HG03565 (cell line): ENCODE data around the gene PPM1E.
"Not testable (repeated sequence)": the region's sequence is repeated elsewhere in the genome, so short reads cannot be mapped to it uniquely, and the experiment has no call there.

Experiments
- ATAC-seq: cut with Tn5 transposase; IDR thresholded peaks from one replicate; pipeline ENCODE4 v1.9.1; 2021; ENCODE audit warnings: mild to moderate bottlenecking, moderate library complexity; ENCODE audit not compliant: unreplicated experiment

The PPM1E gene

DNA sequence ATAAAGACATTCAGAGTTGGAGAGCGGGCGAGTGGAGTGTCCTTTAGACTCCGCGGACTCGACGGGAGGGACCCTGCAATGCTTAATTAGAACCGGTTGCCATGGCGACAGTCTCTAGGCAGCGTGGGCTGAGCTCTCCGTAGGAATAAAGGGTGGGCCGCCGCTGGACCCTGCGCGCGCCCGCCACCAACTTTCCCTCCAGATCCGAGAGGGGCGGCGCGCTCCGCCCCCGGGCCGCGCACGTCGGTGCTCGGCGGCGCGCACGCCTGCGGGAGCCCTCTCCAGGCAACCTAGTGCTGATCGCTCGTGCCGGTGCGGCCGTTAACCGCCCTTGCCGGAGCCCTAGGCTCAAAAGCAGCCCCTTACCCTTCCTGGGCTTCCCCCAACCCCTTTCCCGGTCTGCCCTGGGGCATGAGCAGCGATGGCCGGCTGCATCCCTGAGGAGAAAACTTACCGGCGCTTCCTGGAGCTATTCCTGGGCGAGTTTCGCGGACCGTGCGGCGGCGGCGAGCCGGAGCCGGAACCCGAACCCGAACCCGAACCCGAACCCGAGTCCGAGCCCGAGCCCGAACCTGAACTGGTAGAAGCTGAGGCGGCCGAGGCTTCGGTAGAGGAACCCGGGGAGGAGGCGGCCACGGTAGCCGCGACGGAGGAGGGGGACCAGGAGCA is at the start of gene PPM1E:
Gene PPM1E (plus strand): TSS at position 278 of the 669 bp plus-strand sequence.
- ATAC-seq, result no peak

DNA sequence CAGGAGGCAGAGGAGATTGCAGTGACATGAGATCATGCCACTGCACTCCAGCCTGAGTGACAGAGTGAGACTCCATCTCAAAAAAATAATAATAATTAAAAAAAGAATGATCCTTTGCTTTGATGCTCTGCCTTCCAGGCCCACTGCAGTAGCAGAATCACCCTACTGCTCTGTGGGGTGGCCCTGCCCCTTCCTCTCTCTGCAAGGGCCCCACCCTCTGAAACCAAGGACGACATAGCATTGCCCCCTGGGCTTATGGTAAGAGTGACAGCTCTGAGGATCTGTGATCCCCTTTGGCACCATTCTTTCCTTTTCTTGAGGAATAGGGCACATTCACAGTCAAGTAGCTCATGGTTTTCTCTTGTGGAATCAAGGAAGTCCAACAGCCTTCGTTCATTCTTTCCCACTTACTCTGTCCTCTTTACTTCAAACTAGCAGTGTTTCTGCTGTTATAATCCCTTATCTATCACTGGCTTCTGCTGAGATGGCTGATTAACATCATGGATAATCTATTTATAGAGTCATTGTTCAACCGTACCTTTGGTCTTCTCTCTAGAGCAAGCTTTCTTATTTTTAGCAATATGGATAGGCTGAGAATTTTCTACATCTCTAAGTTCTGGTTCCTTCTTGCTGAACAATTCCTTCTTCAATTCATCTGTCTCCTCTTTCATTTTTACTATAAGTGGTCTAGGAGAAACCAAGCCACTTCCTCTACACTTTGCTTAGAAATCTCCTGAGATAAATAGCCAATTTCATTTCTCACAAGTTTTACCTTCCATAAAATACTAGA is 49.1 kb upstream of the PPM1E start:
- ATAC-seq, result no peak

DNA sequence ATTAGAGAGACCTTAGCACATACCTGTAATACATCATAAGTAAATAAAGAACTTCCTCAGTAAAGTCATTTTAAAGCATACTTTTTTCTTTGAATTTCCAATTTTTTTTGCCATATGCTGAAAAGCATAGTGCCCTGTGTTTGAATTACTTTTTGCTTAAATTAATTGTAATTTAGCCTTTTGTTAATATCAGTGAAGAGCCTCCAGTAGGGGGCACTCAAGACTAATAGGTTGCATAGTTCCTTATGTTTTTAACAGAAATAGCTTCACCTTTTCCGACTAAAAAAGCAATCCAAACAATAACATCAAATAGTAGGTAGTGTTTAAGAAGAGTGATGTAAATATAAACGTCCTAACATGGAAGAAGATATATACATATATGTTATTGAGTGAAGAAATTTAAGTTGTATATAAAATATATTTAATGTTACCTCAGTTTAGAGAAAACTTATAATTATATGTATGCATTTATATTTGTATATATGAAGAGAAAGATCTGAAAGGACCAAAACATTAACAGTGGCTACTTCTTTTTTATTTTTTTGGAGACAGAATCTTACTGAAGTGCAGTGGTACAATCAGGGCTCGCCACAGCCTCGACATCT is 44.6 kb upstream of the PPM1E start:
- no peak for ATAC-seq

DNA sequence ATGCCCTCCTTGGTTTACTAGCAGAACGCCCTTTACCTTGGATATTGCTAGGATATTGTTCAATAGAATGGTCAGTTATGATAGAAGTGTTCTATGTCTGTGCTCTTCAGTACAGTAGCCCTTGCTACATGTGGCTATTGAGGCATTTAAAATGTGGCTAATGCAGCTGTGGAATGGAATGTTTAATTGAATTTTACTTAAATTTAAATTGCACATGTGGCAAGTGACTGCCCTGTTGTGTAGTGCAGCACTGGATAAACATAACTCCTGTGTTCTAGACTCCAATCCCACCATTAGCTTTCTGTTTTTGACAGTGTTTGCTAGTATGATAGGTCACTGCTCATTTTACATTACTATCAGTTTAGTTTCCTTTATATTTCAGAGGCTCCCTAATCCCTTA is 33.4 kb upstream of the PPM1E start:
- no peak for ATAC-seq

DNA sequence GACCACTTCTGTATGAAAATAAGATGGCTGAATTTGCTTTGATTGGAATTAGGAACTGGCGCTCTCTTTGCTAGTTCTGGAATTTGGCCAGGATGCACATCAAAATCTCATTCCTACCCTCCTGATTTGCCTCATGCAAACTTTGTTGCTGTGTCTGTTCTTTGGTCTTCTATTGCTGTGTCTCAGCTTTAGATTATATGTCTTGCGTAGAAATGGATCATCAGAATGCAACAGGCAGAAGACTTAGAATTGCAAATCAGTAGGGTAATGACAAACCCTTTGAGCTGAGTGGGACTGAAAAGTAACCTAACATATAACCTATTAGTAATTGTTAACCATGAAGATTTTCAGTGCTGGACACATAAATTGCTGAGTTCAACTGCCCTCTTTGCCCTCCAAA is 33.0 kb upstream of the PPM1E start:
- no peak for ATAC-seq

DNA sequence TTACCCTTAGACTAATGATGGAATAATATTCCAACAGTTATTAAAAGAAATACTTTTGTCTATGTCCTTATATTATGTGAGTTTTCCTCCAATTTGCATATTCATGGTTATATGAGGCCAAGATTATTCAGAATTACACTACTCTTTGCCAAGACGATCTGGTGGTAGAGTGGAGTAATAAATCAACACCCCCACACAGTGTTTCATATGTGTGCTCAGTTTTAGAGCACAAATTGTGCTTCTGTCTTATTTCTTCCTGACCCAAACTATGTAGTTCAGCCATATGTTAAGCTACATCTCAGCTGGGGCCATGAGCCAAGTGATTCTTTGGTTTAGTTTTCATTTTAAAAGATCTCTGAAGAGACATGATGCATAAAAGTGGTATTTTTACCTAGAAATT is 26.9 kb upstream of the PPM1E start:
- ATAC-seq, result no peak

DNA sequence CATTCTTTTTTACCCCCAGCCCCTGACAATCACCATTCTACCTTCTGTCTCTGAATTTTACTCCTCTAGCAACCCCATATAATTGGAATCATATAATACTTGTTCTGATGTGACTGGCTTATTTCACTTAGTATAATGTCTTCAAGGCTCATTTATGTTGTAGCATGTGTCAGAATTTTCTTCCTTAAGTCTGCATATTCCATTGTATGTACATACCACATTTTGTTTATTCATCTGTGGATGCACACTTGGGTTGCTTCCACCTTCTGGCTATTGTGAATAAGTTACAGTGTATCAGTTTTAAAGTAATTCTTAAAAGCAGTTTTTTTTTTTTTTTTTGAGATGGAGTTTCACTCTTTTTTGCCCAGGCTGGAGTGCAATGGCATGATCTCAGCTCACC is 24.7 kb upstream of the PPM1E start:
- ATAC-seq, result no peak

DNA sequence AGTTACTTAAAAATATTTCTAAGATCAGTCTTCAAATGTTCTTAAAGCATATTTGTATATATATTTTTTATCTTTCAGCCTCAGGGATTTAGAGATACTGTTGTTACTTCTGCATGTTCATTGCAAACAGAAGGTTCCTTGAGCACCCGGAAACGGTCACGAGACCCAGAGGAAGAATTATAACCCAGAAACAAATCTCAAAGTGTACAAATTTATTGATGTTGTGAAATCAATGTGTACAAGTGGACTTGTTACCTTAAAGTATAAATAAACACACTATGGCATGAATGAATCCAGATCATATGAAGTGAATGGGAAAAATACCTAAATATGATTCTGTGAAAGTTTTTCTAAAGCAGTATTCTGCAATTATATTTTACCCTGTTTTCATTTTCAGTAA is 21.6 kb upstream of the PPM1E start:
- ATAC-seq, result no peak

DNA sequence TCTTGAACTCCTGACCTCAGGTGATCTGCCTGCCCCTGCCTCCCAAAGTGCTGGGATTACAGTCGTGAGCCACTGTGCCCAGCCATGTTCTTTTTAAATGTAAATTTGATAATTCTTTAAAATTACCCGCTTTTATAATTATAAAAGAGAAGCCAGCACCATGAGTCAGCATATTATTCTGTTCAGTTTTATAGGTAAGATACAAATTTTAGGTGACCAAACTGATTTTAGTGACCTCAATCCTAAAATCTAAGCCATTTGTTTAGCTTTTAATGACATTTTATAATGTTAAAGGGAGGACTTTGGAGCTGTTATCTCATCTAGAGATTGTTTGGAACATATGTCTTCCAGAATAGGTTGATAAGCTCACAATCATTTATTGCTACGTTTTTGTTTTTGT is 20.8 kb upstream of the PPM1E start:
- ATAC-seq, result no peak

DNA sequence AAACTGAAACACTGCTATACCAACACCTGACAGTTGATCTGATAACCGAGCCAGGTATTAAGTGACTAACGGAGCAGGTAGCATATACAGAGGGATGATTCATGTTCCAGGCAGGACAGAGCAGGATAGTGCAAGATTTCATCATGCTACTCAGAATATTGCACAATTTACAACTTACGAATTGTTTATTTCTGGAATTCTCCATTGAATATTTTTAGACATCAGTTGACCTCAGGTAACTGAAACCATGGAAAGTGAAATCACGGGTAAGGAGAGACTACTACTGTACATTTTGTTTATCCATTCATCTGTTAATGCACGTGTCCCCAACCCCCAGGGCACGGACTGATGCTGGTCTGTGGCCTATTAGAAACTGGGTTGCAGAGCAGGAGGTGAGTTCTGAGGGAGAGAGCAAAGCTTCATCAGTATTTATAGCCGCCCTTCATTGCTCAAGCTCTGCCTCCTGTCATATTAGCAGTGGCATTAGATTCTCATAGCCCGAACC is 14.5 kb upstream of the PPM1E start:
- ATAC-seq, result no peak

DNA sequence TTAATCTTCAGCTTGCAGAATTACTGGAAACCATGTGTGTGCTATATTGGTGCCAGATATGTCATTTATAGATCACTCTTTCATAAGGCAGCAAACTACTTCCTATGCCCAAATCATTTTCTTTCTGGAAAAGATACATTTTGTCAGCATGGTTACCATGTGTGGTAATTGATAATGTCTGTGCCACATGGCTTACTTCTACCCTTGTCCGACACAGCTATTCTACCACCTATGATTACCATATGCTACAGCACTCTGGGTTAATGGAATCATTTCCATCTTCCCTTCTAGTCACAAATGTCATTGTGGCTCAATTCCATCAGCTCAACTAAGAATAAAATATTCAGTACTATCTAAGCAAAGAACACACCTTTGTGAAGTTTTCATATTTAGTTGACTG is 8.0 kb upstream of the PPM1E start:
- ATAC-seq, result no peak

DNA sequence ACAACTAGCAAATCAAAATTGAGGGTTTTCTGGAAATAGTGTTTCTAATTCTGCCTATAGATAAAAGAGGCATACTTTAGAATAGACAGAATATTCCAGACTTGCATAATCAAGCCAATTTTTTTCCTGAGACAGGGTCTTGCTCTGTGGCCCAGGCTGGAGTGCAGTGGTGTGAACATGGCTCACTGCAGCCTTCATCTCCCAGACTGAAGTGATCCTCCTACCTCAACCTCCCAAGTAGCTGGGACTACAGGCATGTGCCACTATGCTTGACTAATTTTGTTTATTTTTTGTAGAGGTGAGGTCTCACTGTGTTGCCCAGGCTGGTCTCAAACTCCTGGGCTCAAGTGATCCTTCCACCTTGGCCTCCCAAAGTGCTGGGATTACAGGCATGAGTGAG is 6.0 kb upstream of the PPM1E start:
- not testable (repeated sequence) for ATAC-seq

DNA sequence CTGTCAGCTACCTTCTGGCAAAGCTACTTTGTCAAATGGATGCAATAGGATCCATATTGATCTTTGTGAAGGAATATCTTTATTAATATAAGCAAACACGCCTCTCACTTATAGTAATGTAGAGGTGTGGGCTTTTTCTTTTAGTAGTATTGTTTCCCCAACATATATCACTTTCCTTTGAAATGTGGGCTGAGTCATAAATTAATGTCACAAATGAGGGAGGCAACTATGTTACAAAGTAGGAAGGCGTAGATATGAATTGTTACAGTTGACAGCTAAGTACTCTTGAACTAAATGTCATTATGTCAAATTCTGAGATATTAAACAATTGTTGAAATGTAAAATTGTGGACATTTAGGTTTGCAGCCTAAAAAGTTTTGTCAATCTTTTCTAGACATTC is 2.6 kb upstream of the PPM1E start:
- ATAC-seq, result no peak

DNA sequence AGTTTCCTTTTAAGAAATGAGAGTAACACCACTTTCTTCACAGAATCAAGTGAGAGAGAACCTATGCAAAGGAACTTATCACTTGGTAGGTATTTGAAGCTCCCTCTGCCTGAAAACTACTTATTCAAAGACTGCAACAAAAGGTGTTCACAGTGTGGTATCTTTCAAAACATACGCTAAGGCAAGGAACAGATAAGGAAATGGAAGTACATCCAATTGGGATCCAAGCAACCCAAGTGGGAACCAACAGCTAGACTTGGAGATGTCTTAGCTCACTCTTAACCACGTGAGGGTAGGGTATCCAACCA is 431 bp upstream of the PPM1E start:
- no peak for ATAC-seq

DNA sequence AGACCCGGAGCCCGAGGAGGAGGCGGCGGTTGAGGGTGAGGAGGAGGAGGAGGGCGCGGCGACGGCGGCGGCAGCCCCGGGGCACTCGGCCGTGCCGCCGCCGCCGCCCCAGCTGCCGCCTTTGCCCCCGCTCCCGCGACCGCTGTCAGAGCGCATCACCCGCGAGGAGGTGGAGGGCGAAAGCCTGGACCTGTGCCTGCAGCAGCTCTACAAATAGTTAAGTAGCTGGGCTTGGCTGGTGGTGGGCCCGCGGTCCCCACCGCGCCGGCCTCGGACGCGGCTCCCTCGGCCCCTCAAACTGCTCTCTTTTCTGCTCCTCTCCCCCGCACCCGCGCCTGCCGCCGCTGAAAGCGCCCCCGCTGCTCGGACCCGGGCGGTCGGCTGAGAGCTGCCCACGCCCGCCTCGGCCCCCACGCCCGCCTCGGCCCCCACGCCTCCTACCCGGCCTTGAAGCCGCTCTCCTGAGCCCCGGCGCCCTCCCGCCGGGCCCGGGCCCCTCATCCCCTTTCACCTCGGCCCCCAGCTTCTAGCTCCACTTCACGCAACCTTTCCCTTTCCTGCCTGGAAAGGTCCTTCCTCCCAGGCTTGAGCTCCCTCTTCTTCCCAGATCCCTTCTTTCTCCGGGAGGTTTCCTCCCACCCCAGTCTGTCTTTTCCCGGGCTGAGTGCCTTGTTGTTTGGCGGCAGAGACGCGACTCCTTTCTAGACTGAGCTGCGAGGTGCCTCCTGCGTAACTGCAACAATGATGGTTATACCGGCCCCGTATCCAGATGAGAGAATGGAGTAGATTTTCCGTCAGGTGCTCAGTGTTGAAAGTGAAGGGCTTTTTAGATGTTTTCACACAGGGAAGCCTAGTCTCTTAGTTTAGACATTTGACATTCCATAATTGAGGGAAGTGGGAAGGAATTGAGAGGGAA is 850 bp downstream of the PPM1E start:
- no peak for ATAC-seq

DNA sequence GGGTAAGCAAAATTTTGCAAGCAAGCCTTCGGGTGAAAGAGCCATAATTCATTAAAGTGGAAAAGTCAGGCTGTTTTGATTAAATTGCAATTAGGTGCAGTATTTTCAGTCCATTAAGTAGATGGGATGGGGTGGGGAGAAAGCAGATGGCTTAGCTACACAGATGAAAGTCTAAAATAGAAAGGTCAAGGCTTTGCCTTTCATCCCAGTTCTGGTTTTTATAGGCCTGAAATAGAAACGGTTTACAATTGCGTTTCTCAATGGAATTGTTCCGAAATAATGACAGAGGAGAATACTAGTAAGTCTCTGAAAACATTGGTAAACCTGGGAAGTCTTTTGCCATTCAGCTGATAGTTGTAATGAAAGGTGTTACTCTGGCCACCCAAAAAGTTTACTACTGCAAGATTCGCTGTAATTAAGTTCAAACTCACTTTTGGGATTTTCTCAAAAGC is 1.5 kb downstream of the PPM1E start:
- ATAC-seq, result no peak

DNA sequence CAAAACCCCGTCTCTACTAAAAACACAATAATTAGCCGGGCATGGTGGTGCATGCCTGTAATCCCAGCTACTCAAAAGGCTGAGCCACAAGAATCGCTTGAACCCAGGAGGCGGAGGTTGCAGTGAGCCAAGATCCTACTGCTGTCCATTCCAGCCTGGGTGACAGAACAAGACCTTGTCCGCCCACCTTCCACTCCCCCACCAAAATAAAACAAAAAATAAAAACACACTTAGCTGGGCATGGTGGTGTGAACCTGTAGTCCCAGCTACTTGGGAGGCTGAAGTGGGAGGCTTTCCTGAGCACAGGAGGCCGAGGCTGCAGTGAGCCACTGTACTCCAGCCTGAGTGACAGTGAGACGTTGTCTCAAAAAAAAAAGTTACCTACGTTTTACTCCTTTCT is 3.2 kb downstream of the PPM1E start:
- ATAC-seq, result no peak

DNA sequence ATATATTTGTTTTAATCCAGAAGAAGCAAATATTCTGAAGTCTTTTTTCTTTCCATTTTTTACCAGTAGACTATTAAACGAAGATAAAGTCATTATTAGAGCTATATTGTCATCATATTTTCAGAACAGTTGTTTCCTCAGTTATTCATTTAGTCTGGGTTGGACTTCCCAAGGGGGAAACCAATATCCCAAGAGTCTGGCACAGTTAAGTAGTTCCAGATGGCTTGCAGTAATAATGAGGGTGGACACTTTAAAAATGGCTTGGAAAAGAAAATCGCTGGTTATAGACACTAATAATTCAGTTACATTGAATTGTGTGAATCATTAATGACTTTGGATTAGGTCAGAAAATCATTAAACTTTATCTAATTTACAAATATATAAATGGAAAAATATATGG is 3.9 kb downstream of the PPM1E start:
- ATAC-seq, result no peak

DNA sequence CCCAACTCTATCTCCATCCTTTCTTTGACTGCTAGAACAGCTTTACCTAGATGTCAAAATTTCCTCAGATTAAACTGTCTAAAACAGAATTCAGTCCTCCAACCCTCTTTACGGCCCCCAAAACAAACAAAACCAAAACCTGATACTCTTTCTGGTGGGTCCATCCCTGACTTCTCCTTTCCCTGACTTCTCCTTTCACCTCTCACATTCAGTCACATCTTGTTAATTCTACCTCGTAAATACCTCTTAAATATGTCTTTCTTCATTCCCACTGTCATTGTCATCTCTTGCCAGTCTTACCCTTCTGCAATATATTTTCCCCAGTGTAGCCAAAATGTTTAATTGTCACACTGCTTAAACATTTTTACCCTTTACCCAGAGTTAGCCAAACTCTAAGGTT is 4.6 kb downstream of the PPM1E start:
- ATAC-seq, result no peak

DNA sequence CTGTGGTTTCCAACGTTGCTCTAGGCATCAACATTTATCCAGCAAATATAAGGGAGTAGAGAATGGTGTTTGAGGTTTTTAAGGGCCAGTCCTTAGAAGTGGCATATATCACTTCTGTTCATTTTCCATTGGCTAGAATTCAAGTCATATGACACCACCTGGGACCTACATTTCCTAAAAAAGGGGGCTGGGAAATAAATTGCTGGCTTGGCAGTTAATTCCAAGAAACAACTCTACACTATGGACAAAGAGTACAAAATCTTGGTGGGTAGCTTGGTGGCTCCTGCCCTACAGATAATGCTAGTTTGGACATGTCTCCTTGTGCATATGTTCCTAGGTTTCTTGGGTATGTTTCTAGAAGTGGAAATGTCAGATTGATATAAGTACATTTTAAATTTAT is 7.6 kb downstream of the PPM1E start:
- no peak for ATAC-seq

DNA sequence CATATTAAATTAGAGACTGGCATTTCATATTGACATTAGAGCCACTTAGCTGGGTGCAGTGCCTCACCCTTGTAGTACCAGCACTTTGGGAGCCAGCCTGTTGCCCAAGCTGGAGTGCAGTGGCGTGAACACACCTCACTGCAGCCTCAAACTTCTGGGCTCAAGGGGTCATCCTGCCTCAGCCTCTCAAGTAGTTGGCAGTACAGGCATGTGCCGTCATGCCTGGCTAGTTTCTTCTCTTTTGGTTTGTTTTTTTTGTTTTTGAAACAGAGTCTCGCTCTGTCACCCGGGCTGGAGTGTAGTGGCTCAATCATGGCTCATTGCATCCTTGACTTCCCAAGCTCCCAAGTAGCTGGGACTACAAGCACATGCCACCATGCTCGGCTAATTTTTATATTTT is 8.7 kb downstream of the PPM1E start:
- no peak for ATAC-seq
